Liver (tissue), 9 donors: ENCODE results near the gene PON2. TPM values are rescaled to one million over a fixed set of nuclear protein-coding genes. Genes with fewer than 3 reads are reported as not detected.

Experiments used
- DNase-seq: peaks from one replicate; pipeline ENCODE4 v3.0.0-alpha.2; 2017; ENCODE audit warnings: low spot score
- H3K27ac ChIP-seq, 2 donors: one replicate each; pipeline ENCODE4 v1.7.0; 2013; ENCODE audit warnings: inconsistent platforms in 2 of 2, low read length in 2 of 2, control low read depth in 1 of 2, low read depth in 1 of 2, mild to moderate bottlenecking in 1 of 2
- H3K27me3 ChIP-seq, 4 donors: one replicate each; pipeline versions ENCODE4 v1.6.1 to v1.7.0; 2013; ENCODE audit warnings: low read length in 3 of 4, inconsistent platforms in 1 of 4, mild to moderate bottlenecking in 1 of 4, moderate library complexity in 1 of 4; ENCODE audit not compliant: control insufficient read depth in 4 of 4, insufficient read depth in 4 of 4
- H3K36me3 ChIP-seq, 4 donors: one replicate each; pipeline versions ENCODE4 v1.6.1 to v1.7.0; 2013; ENCODE audit warnings: low read length in 3 of 4, mild to moderate bottlenecking in 3 of 4, low read depth in 1 of 4, moderate library complexity in 1 of 4; ENCODE audit not compliant: control insufficient read depth in 4 of 4, insufficient read depth in 3 of 4
- H3K4me1 ChIP-seq, 4 donors: one replicate each; pipeline versions ENCODE4 v1.6.1 to v1.7.0; 2013; ENCODE audit warnings: low read length in 3 of 4, mild to moderate bottlenecking in 3 of 4, moderate library complexity in 1 of 4; ENCODE audit not compliant: control insufficient read depth in 4 of 4, insufficient read depth in 4 of 4
- H3K4me3 ChIP-seq, 3 donors: one replicate each; pipeline versions ENCODE4 v1.6.1 to v1.7.0; 2013; ENCODE audit warnings: low read length in 3 of 3, control low read depth in 1 of 3, low read depth in 1 of 3, mild to moderate bottlenecking in 1 of 3
- H3K9ac ChIP-seq, 2 donors: one replicate each; pipeline ENCODE4 v1.7.0; 2013; ENCODE audit warnings: low read length in 2 of 2, mild to moderate bottlenecking in 2 of 2, moderate library complexity in 2 of 2, control low read depth in 1 of 2, low read depth in 1 of 2
- H3K9me3 ChIP-seq, 4 donors: one replicate each; pipeline versions ENCODE4 v1.6.1 to v1.7.0; 2013; ENCODE audit warnings: low read length in 3 of 4; ENCODE audit not compliant: control insufficient read depth in 4 of 4
- FOXA2 ChIP-seq: IDR thresholded peaks from 2 replicates; pipeline ENCODE4 v1.6.1; 2016; ENCODE audit warnings: antibody characterized with exemption
- GABPA ChIP-seq, 2 donors: IDR thresholded peaks in 1 of 2; conservative IDR thresholded peaks in 1 of 2; 2 replicates each; pipeline ENCODE4 v1.6.1; 2016; ENCODE audit warnings: antibody characterized with exemption in 2 of 2, mild to moderate bottlenecking in 1 of 2, moderate library complexity in 1 of 2
- HNF4A ChIP-seq, 2 donors: conservative IDR thresholded peaks; 2 replicates each; pipeline ENCODE4 v1.6.1; 2016; ENCODE audit warnings: antibody characterized with exemption in 2 of 2, mild to moderate bottlenecking in 2 of 2
- HNF4G ChIP-seq: IDR thresholded peaks from 2 replicates; pipeline ENCODE4 v1.6.1; 2016; ENCODE audit warnings: antibody characterized with exemption
- RAD21 ChIP-seq, 2 donors: IDR thresholded peaks; 2 replicates each; pipeline ENCODE4 v1.6.1; 2016; ENCODE audit warnings: antibody characterized with exemption in 2 of 2, mild to moderate bottlenecking in 2 of 2
- RXRA ChIP-seq, 2 donors: IDR thresholded peaks; 2 replicates each; pipeline ENCODE4 v1.6.1; 2017 to 2018; ENCODE audit warnings: antibody characterized with exemption in 2 of 2, mild to moderate bottlenecking in 1 of 2
- SP1 ChIP-seq: IDR thresholded peaks from 2 replicates; pipeline ENCODE4 v1.6.1; 2018; ENCODE audit warnings: antibody characterized with exemption, mild to moderate bottlenecking
- YY1 ChIP-seq: IDR thresholded peaks from 2 replicates; pipeline ENCODE4 v1.6.1; 2016; ENCODE audit warnings: antibody characterized with exemption, mild to moderate bottlenecking
- WGBS: extraction: QIAGEN DNeasy Blood & Tissue Kit; methylation state at CpG from one replicate; pipeline ENCODE4 v1.1.7; 2013; 5-methylcytosine and 5-hydroxymethylcytosine counted together
- polyA plus RNA-seq, 2 donors: library from polyadenylated mRNA; stranded (reverse) in 1 of 2; unstranded in 1 of 2; fragments of 200-250 nt in 1 of 2; fragments of >200 nt in 1 of 2; fragmentation: Nextera tagmentation in 1 of 2; extraction: Ambion mirVana in 1 of 2; gene quantifications; one replicate each; pipeline versions ENCODE4 v1.2.1 to v1.2.3, GENCODE V29; 2013 to 2015
- total RNA-seq, 2 donors: library from RNA; depleted of rRNA; stranded (reverse); fragments of >200 nt; gene quantifications; one replicate each; pipeline ENCODE4 v1.2.3, GENCODE V29; 2014
- TF ChIP-seq, protein P1 (sequence below): IDR thresholded peaks from 2 replicates; pipeline ENCODE4 v1.6.1; 2016; ENCODE audit warnings: antibody characterized with exemption
- TF ChIP-seq, protein P2 (sequence below): fragments of 150-350 bp; IDR thresholded peaks from 2 replicates; pipeline ENCODE4 v1.5.1; 2017; ENCODE audit warnings: improper control_type of control experiment, low read depth, low read length; ENCODE audit not compliant: missing input control
- TF ChIP-seq, protein P3 (sequence below): IDR thresholded peaks from 2 replicates; pipeline ENCODE4 v1.6.1; 2016; ENCODE audit warnings: antibody characterized with exemption, mild to moderate bottlenecking
- donor health status: healthy.
- donor health status: healthy.
- donor health status: healthy.
- donor health status: healthy.
- donor health status: healthy.

Gene PON2
- total and polyA plus RNA-seq, 4 donors, result 99.1 to 276 (median 169) TPM

DNA sequence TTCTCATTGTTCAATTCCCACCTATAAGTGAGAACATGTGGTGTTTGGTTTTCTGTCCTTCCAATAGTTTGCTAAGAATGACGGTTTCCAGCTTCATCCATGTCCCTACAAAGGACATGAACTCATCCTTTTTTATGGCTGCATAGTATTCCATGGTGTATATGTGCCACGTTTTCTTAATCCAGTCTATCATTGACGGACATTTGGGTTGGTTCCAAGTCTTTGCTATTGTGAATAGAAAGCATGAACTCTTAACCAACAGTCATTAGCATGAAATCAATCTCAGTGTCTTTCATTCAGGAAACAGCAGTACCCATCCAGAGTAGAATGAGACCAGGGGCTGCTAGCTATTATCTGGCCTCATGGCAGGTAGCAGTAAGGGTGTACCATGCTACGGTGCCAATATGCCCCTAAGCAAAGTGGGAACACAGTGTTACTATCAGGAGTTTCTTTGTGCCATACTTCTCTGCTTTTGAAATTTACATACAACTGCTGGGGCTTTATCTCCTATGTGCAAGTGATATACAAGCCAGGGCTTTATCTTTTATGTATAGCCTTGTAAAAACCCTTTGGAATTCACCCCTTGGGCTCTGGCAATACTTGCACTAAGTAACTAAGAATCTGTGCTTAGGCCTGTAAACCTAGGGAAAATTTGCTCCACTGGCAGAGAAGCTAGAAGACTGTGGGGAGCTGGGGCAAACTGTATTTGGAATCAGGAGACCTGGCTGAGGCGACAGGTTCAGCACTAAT is 5.4 kb downstream of the PON2 start:
- no peak for DNase-seq
- no peaks in the 10 kb centered on the region for H3K27me3 ChIP-seq
- 68% methylated on average over 5 of the region's 5 CpGs for WGBS
- no peak overlapping the region for H3K9ac ChIP-seq
- peak overlapping the region in 1 of 2 donors; percentile 35 for H3K27ac ChIP-seq
- TF ChIP-seq HNF4G, result no peak
- no peaks in the 10 kb centered on the region for H3K9me3 ChIP-seq
- no peaks in the 10 kb centered on the region for H3K36me3 ChIP-seq
- peaks cover 13 to 35% (median 23%) of the 10 kb centered on the region in 4 donors for H3K4me1 ChIP-seq
- no peak overlapping the region for H3K4me3 ChIP-seq

DNA sequence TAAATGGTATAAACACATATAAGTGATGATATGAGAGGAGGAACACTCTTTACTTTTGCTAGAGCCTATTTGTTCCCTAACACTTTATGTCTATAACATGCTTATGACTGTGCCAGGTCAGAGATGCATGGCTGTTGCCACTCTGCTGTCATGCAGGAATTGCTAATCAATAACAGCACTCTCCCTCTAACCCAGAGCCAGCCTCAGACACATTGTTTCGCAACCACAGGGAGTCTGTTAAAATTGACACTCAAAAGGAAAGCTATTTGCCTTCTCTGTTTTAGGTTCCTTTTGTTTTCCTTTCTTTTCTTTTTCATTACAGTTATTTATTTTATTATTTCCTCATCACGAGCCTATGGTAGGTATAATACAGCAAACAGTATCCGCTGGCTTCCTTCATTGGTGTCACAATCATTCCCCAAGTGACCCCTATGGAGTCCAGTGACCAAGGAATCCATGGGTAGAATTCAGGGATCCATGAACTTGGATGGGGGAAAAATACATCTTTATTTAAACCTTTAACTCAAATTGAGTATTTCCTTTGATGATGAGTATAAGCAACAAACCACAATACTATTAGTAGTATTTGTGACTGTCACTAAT is 6.8 kb downstream of the PON2 start:
- TF ChIP-seq RAD21 (IDR thresholded peaks at IDR 0.05) (peak in 1 of 2 donors; percentile 17), GABPA (IDR thresholded peaks at IDR 0.05 in 1 of 2, conservative IDR thresholded peaks at IDR 0.05 in 1 of 2) (no peak), HNF4A (conservative IDR thresholded peaks at IDR 0.05) (peak; percentile 28 to 37), FOXA2 (no peak), SP1 (peak; percentile 24), RXRA (IDR thresholded peaks at IDR 0.05) (peak; percentile 18 to 38), YY1 (peak; percentile 23)
- TF ChIP-seq, protein P1, sequence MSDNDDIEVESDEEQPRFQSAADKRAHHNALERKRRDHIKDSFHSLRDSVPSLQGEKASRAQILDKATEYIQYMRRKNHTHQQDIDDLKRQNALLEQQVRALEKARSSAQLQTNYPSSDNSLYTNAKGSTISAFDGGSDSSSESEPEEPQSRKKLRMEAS, result peak; percentile 29
- TF ChIP-seq, protein P2, sequence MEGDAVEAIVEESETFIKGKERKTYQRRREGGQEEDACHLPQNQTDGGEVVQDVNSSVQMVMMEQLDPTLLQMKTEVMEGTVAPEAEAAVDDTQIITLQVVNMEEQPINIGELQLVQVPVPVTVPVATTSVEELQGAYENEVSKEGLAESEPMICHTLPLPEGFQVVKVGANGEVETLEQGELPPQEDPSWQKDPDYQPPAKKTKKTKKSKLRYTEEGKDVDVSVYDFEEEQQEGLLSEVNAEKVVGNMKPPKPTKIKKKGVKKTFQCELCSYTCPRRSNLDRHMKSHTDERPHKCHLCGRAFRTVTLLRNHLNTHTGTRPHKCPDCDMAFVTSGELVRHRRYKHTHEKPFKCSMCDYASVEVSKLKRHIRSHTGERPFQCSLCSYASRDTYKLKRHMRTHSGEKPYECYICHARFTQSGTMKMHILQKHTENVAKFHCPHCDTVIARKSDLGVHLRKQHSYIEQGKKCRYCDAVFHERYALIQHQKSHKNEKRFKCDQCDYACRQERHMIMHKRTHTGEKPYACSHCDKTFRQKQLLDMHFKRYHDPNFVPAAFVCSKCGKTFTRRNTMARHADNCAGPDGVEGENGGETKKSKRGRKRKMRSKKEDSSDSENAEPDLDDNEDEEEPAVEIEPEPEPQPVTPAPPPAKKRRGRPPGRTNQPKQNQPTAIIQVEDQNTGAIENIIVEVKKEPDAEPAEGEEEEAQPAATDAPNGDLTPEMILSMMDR, result no peak
- TF ChIP-seq, protein P3, sequence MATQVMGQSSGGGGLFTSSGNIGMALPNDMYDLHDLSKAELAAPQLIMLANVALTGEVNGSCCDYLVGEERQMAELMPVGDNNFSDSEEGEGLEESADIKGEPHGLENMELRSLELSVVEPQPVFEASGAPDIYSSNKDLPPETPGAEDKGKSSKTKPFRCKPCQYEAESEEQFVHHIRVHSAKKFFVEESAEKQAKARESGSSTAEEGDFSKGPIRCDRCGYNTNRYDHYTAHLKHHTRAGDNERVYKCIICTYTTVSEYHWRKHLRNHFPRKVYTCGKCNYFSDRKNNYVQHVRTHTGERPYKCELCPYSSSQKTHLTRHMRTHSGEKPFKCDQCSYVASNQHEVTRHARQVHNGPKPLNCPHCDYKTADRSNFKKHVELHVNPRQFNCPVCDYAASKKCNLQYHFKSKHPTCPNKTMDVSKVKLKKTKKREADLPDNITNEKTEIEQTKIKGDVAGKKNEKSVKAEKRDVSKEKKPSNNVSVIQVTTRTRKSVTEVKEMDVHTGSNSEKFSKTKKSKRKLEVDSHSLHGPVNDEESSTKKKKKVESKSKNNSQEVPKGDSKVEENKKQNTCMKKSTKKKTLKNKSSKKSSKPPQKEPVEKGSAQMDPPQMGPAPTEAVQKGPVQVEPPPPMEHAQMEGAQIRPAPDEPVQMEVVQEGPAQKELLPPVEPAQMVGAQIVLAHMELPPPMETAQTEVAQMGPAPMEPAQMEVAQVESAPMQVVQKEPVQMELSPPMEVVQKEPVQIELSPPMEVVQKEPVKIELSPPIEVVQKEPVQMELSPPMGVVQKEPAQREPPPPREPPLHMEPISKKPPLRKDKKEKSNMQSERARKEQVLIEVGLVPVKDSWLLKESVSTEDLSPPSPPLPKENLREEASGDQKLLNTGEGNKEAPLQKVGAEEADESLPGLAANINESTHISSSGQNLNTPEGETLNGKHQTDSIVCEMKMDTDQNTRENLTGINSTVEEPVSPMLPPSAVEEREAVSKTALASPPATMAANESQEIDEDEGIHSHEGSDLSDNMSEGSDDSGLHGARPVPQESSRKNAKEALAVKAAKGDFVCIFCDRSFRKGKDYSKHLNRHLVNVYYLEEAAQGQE, result no peak
- Histone ChIP-seq H3K27me3 (no peaks in the 10 kb centered on the region), H3K9ac (no peak overlapping the region), H3K9me3 (no peaks in the 10 kb centered on the region), H3K36me3 (no peaks in the 10 kb centered on the region), H3K27ac (peak overlapping the region in 1 of 2 donors; percentile 5), H3K4me3 (no peak overlapping the region), H3K4me1 (peaks cover 9 to 23% (median 16%) of the 10 kb centered on the region in 4 donors)
- DNase-seq, result no peak
- WGBS, result 49% methylated on average over 3 of the region's 3 CpGs
